PC-9 (cell line): ENCODE measurements around the gene RECQL5.

ENCODE experiments used
- CTCF ChIP-seq: fragments of 200-600 bp; sonication (generic); conservative IDR thresholded peaks from 2 replicates; pipeline ENCODE4 v1.6.1; 2017; ENCODE audit warnings: mixed run types, antibody characterized with exemption, mild to moderate bottlenecking, moderate library complexity
- EZH2 ChIP-seq: fragments of 200-600 bp; sonication (generic); IDR thresholded peaks from 2 replicates; pipeline ENCODE4 v1.8.0; 2017; ENCODE audit warnings: antibody characterized with exemption, low read depth

- TF ChIP-seq CTCF (no peak), EZH2 (no peak)
These were observed 6.5 kb upstream of the RECQL5 start for GRCh38 chr17:75673487-75673886.
